GM12872 (cell line): ENCODE data around the gene ZFHX2.

Experiments
- CTCF ChIP-seq: IDR thresholded peaks from 3 replicates; pipeline ENCODE4 v1.5.1; 2011; ENCODE audit warnings: low read depth, mild to moderate bottlenecking, low read length, moderate library complexity; ENCODE audit not compliant: insufficient read depth

ZFHX2 gene

GRCh38 chr14:23580948-23581281 is 29.4 kb upstream of the ZFHX2 start:
- TF ChIP-seq CTCF = no peak

GRCh38 chr14:23580152-23580926 is 28.8 kb upstream of the ZFHX2 start:
- TF ChIP-seq CTCF = no peak

- no peak for TF ChIP-seq CTCF
These were observed 28.2 kb upstream of the ZFHX2 start for GRCh38 chr14:23579739-23580138.

GRCh38 chr14:23579311-23579630 is 27.7 kb upstream of the ZFHX2 start:
- no peak for TF ChIP-seq CTCF

GRCh38 chr14:23578560-23579310 is 27.2 kb upstream of the ZFHX2 start, which contains the start of gene JPH4:
Gene JPH4 (minus strand): TSS chr14:23578790. CDS start chr14:23577453, 1,337 bp downstream.
- no peak for TF ChIP-seq CTCF

GRCh38 chr14:23577710-23578392 is 26.3 kb upstream of the ZFHX2 start:
- no peak for TF ChIP-seq CTCF

GRCh38 chr14:23577004-23577681 is 25.6 kb upstream of the ZFHX2 start:
- no peak for TF ChIP-seq CTCF
